Measurements from ENCODE around the gene SLC9A5.

DNA sequence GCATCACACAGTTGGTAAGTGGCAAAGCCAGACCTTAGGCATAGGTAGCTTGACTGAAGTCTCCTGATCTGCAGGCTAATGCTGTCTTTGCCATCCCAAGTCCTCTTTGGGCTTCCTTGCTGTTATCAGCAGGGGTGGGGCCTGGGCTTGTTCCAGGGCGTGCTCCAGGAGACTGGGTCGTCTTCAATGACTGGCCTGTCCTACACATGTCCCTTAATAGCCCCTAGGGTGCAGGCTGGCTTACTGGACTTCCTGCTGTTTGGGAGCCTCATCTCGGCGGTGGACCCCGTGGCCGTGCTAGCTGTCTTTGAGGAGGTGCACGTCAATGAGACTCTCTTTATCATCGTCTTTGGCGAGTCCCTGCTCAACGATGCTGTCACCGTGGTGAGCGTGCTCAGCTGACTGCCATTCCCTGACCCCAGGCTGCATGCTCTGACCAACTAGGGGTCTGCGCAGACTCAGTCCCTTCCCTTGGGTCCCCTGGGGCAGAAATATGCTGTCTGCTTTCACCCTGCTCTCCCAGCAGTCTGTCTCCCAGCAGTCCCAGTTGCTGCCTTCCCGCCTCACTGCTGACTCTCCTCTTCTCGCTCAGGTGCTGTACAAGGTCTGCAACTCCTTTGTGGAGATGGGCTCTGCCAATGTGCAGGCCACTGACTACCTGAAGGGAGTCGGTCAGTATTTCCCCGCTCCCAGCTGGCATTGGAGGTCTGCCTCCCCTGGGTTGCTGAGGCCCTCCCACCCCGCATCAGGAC lies 6.2 kb downstream of the SLC9A5 start:
- TF ChIP-seq, protein P1, sequence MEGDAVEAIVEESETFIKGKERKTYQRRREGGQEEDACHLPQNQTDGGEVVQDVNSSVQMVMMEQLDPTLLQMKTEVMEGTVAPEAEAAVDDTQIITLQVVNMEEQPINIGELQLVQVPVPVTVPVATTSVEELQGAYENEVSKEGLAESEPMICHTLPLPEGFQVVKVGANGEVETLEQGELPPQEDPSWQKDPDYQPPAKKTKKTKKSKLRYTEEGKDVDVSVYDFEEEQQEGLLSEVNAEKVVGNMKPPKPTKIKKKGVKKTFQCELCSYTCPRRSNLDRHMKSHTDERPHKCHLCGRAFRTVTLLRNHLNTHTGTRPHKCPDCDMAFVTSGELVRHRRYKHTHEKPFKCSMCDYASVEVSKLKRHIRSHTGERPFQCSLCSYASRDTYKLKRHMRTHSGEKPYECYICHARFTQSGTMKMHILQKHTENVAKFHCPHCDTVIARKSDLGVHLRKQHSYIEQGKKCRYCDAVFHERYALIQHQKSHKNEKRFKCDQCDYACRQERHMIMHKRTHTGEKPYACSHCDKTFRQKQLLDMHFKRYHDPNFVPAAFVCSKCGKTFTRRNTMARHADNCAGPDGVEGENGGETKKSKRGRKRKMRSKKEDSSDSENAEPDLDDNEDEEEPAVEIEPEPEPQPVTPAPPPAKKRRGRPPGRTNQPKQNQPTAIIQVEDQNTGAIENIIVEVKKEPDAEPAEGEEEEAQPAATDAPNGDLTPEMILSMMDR (IDR thresholded peaks at IDR 0.05; ENCODE audit: insufficient read depth, low read length) = no peak
- TF ChIP-seq POLR2AphosphoS5 (IDR thresholded peaks at IDR 0.05; ENCODE audit: low read depth) (no peak), GABPA (IDR thresholded peaks at IDR 0.05; ENCODE audit: low read depth) (no peak)

All from HL-60 (cell line).